Fibroblast of pulmonary artery (primary cell): Measurements from ENCODE around the gene COG1.

ENCODE experiments used
- DNase-seq: peaks from one replicate; pipeline ENCODE4 v3.0.0-alpha.2; 2010; ENCODE audit warnings: low read depth
- H3K4me3 ChIP-seq: replicated peaks from 2 replicates; pipeline ENCODE4 v1.5.1; 2011; ENCODE audit warnings: low read depth, mild to moderate bottlenecking, control low read depth, low read length, moderate library complexity
- CTCF ChIP-seq: IDR thresholded peaks from 2 replicates; pipeline ENCODE4 v1.5.1; 2011; ENCODE audit warnings: mild to moderate bottlenecking, control low read depth, low read length, inconsistent platforms; ENCODE audit errors: missing control alignments

The COG1 gene

DNA sequence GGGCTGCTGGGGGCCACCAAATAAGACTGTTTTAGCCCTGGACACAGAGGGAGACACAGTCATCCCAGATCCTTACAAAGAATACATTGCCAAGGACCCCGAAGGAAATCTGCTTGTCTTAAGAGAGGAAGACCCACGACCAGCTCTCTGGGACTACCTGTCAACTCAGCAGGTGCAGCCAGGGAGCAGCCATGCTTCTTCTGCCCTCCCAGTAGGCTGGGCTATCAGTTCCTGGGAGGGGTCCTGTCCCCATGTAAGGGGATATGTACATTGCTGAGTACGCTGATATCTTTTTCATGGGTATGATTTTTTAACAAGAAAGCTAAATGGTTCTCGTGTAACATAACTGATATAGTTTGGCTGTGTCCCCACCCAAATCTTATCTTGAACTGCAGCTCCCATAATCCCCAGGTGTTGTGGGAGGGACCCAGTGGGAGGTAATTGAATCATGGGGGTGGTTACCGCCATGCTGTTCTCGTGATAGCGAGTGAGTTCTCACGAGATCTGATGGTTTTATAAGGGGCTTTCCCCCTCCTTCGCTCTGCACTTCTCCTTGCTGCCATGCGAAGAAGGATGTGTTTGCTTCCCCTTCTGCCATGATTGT, 16.8 kb upstream of the COG1 start:
- no peak overlapping the region for H3K4me3 ChIP-seq
- no peak for DNase-seq
- TF ChIP-seq CTCF, result no peak

DNA sequence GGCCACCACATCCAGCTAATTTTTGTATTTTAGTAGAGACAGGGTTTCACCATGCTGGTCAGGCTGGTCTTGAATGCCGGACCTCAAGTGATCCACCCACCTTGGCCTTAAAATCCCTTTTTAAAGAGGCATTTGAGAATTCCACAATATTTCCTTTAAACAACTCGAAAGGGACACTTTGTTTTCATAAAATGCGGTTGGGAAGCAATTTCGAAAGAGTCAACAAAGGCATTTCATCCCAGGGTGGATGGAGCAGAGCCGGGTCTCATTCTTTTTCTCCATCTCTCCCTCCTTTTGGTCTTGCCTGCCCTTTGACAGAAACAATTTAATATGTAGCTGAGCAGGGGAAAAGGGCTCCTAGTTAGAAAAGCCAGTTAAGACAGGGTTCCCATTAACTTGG, 13.5 kb upstream of the COG1 start:
- no peak overlapping the region for H3K4me3 ChIP-seq
- no peak for DNase-seq
- no peak for TF ChIP-seq CTCF

- no peak for DNase-seq
- H3K4me3 ChIP-seq, result no peak overlapping the region
- no peak for TF ChIP-seq CTCF
Observed at GRCh38 chr17:73179878-73180277, 13.0 kb upstream of the COG1 start.

GRCh38 chr17:73182616-73183310, 10.1 kb upstream of the COG1 start:
- no peak overlapping the region for H3K4me3 ChIP-seq
- TF ChIP-seq CTCF, result no peak
- no peak for DNase-seq

- TF ChIP-seq CTCF, result no peak
- DNase-seq, result no peak
- H3K4me3 ChIP-seq, result no peak overlapping the region
Observed at GRCh38 chr17:73184136-73184993, 8.5 kb upstream of the COG1 start.

DNA sequence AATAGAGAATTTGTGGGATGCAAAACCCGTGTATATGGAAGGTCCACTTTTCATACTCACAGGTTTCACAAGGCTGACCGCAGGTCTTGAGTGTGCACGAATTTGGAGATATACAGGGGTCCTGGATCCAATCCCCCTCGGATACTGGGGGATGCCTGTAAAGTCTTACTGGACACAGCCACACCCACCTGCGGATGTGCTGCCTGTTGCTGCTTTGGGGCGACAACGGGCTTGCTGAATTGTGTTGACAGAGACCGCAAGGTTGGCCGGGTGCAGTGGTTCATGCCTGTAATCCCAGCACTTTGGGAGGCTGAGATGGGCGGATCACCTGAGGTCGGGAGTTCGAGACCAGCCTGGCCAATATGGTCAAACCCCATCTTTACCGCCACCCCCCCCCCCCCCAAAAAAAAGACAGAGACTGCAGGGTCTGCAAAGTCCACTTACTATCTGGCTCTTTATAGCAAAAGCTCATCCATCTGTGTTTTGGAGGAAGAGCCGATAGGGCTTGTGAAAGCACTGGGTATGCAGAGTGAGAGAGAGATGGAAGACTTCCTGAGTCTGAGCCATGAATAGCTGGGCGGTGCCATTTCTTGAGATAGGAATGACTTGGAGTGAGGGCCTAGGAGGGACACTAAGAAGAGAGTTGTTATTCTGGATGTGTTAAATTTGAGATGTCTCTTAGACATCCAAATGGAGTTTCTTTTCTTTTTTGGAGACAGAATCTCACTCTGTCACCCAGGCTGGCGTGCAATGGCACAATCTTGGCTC, 6.4 kb upstream of the COG1 start:
- TF ChIP-seq CTCF, result no peak
- DNase-seq, result no peak
- no peak overlapping the region for H3K4me3 ChIP-seq
